ENCODE measurements around the gene SLC25A34.

DNA sequence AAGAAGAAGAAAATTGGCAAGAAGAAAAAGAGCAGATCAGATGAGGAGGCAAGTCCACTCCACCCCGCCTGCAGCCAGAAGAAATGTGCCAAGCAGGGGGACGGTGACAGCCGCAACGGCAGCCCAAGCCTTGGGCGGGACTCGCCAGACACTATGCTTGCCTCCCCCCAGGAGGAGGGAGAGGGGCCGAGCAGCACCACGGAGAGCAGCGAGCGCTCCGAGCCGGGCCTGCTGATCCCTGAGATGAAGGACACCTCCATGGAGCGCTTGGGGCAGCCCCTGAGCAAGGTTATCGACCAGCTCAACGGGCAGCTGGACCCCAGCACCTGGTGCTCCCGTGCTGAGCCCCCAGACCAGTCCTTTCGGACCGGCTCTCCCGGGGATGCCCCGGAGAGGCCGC, 9.0 kb upstream of the SLC25A34 start:
- TF ChIP-seq, protein P1, sequence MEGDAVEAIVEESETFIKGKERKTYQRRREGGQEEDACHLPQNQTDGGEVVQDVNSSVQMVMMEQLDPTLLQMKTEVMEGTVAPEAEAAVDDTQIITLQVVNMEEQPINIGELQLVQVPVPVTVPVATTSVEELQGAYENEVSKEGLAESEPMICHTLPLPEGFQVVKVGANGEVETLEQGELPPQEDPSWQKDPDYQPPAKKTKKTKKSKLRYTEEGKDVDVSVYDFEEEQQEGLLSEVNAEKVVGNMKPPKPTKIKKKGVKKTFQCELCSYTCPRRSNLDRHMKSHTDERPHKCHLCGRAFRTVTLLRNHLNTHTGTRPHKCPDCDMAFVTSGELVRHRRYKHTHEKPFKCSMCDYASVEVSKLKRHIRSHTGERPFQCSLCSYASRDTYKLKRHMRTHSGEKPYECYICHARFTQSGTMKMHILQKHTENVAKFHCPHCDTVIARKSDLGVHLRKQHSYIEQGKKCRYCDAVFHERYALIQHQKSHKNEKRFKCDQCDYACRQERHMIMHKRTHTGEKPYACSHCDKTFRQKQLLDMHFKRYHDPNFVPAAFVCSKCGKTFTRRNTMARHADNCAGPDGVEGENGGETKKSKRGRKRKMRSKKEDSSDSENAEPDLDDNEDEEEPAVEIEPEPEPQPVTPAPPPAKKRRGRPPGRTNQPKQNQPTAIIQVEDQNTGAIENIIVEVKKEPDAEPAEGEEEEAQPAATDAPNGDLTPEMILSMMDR (IDR thresholded peaks at IDR 0.05; ENCODE audit: low read depth, low read length), result no peak
- no peak for TF ChIP-seq EZH2phosphoT487 (IDR thresholded peaks at IDR 0.05; ENCODE audit: low read depth)
